Measurements from ENCODE around the gene SDR42E2.
"Not testable (repeated sequence)": the region's sequence is repeated elsewhere in the genome, so short reads cannot be mapped to it uniquely, and the experiment has no call there.

DNA sequence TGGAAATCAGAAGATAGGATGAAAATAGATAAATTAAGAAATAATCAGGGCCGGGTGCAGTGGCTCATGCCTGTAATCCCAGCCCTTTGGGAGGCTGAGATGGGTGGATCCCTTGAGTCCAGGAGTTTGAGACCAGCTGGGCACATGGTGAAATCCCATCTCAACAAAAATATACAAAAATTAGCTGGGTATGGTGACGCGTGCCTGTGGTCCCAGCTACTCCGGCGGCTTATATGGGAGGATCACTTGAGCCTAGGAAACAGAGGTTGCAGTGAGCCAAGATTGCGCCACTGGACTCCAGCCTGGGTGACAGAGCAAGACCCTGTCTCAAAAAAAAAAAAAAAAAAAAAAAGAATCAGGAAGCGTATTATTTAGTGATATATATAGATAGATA lies 54.5 kb downstream of the SDR42E2 start:
- TF ChIP-seq, protein P1, sequence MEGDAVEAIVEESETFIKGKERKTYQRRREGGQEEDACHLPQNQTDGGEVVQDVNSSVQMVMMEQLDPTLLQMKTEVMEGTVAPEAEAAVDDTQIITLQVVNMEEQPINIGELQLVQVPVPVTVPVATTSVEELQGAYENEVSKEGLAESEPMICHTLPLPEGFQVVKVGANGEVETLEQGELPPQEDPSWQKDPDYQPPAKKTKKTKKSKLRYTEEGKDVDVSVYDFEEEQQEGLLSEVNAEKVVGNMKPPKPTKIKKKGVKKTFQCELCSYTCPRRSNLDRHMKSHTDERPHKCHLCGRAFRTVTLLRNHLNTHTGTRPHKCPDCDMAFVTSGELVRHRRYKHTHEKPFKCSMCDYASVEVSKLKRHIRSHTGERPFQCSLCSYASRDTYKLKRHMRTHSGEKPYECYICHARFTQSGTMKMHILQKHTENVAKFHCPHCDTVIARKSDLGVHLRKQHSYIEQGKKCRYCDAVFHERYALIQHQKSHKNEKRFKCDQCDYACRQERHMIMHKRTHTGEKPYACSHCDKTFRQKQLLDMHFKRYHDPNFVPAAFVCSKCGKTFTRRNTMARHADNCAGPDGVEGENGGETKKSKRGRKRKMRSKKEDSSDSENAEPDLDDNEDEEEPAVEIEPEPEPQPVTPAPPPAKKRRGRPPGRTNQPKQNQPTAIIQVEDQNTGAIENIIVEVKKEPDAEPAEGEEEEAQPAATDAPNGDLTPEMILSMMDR (IDR thresholded peaks at IDR 0.05), result not testable (repeated sequence)
- not testable (repeated sequence) for TF ChIP-seq EZH2 (IDR thresholded peaks at IDR 0.05; ENCODE audit: borderline replicate concordance, insufficient read depth, low read depth, low read length, poor library complexity, severe bottlenecking)
